ENCODE data around the gene HNRNPAB. TPM values are rescaled to one million over a fixed set of nuclear protein-coding genes. Genes with fewer than 3 reads are reported as not detected.

Gene HNRNPAB
- total RNA-seq, 1 donor from 2014 or later, result 281 TPM

- H3K27me3 Mint-ChIP-seq (ENCODE audit: unreplicated experiment), result peaks cover 5% of the 10 kb centered on the region
- H3K9me3 Mint-ChIP-seq (ENCODE audit: unreplicated experiment), result peaks cover 2% of the 10 kb centered on the region
- no peaks in the 10 kb centered on the region for H3K36me3 Mint-ChIP-seq (ENCODE audit: unreplicated experiment)
- DNase-seq, result no peak
- H3K4me3 Mint-ChIP-seq (ENCODE audit: unreplicated experiment), result no peak overlapping the region
- no peak for TF ChIP-seq CTCF (IDR thresholded peaks at IDR 0.05; ENCODE audit: partially characterized antibody, unreplicated experiment)
- H3K27ac Mint-ChIP-seq (ENCODE audit: unreplicated experiment), result no peak overlapping the region
- H3K4me1 Mint-ChIP-seq (ENCODE audit: low read depth, unreplicated experiment), result no peaks in the 10 kb centered on the region
Observed at GRCh38 chr5:178240766-178241165, 36.4 kb downstream of the HNRNPAB start.

DNA sequence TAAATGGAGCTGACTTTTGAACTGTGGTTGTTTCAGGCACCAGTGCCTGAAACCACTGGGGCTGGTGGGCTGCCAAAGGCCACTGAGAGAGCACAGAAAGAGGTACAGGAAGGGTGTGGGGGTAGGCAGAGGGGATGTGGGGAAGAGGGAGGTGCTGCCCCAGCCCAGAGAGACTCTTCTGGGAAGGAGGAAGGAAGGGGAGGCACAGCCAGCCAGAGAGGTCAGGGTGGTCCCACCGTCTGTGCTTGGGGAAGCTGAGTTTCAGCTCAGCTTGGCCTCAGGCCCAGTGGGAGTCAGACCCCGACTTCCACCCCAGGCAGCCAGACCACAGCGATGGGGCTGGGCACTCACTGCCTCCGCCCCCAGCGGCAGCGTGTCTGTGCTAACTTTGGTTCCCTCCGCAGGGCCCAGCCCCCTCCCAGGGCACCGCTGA, 36.9 kb downstream of the HNRNPAB start:
- Mint-ChIP-seq H3K4me1 (ENCODE audit: low read depth, unreplicated experiment) (no peaks in the 10 kb centered on the region), H3K27me3 (ENCODE audit: unreplicated experiment) (peaks cover 5% of the 10 kb centered on the region), H3K36me3 (ENCODE audit: unreplicated experiment) (no peaks in the 10 kb centered on the region), H3K4me3 (ENCODE audit: unreplicated experiment) (no peak overlapping the region), H3K27ac (ENCODE audit: unreplicated experiment) (no peak overlapping the region), H3K9me3 (ENCODE audit: unreplicated experiment) (peaks cover 2% of the 10 kb centered on the region)
- no peak for TF ChIP-seq CTCF (IDR thresholded peaks at IDR 0.05; ENCODE audit: partially characterized antibody, unreplicated experiment)
- no peak for DNase-seq

DNA sequence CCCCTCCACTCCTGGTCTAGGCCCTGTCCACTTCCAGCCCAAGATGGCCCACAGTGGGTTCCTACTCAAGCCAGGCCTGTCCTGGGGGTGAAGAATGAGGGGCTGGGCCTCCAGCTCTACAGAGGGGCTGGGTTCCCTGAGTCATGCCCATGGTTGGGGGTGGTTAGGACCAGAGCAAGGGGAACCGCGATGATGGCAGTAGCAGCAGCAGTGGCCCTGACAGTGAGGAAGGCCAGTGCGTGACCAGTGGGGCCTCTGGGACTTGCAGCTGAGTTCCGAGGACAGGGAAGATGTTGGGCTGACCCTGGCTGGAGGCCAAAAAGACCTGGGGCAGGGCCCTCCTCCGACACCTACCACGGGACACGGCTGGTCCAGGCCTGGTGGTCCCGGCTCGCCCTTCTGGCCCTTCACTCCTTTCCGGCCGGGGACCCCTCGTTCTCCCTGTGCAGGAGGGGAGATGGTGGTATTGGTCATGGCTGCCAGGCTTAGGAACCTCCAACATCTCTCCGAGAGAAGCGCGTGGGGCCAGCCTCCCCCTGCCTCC, 37.4 kb downstream of the HNRNPAB start:
- no peaks in the 10 kb centered on the region for H3K36me3 Mint-ChIP-seq (ENCODE audit: unreplicated experiment)
- H3K4me1 Mint-ChIP-seq (ENCODE audit: low read depth, unreplicated experiment), result no peaks in the 10 kb centered on the region
- H3K4me3 Mint-ChIP-seq (ENCODE audit: unreplicated experiment), result no peak overlapping the region
- H3K9me3 Mint-ChIP-seq (ENCODE audit: unreplicated experiment), result peaks cover 2% of the 10 kb centered on the region
- H3K27ac Mint-ChIP-seq (ENCODE audit: unreplicated experiment), result no peak overlapping the region
- no peak for TF ChIP-seq CTCF (IDR thresholded peaks at IDR 0.05; ENCODE audit: partially characterized antibody, unreplicated experiment)
- H3K27me3 Mint-ChIP-seq (ENCODE audit: unreplicated experiment), result peaks cover 5% of the 10 kb centered on the region
- DNase-seq, result no peak

- TF ChIP-seq CTCF (IDR thresholded peaks at IDR 0.05; ENCODE audit: partially characterized antibody, unreplicated experiment), result no peak
- no peak overlapping the region for H3K4me3 Mint-ChIP-seq (ENCODE audit: unreplicated experiment)
Observed at GRCh38 chr5:178242416-178242815, 38.1 kb downstream of the HNRNPAB start.

DNA sequence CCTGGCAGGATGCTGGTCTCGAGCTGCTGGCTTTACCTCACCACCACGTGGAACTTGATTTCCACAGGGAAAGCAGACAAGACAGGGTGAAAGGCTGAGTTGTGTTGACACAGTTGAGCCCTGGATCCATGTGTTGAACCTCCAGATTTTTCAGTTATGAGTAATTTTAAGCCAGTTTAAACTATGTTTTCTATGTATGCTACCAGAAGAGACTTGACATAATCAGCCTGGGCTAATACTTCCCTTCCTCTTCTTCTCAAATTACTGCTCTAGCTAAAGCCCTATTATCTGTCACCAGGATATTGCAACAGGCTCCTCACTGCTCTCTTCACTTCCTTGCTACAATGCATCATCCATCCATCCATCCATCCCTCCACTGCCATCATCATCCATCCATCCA, 40.2 kb downstream of the HNRNPAB start:
- H3K27ac Mint-ChIP-seq (ENCODE audit: unreplicated experiment), result no peak overlapping the region
- no peak for TF ChIP-seq CTCF (IDR thresholded peaks at IDR 0.05; ENCODE audit: partially characterized antibody, unreplicated experiment)
- no peak for DNase-seq
- H3K27me3 Mint-ChIP-seq (ENCODE audit: unreplicated experiment), result peaks cover 8% of the 10 kb centered on the region
- H3K4me3 Mint-ChIP-seq (ENCODE audit: unreplicated experiment), result no peak overlapping the region
- peaks cover 2% of the 10 kb centered on the region for H3K4me1 Mint-ChIP-seq (ENCODE audit: low read depth, unreplicated experiment)
- no peaks in the 10 kb centered on the region for H3K36me3 Mint-ChIP-seq (ENCODE audit: unreplicated experiment)
- peaks cover 2% of the 10 kb centered on the region for H3K9me3 Mint-ChIP-seq (ENCODE audit: unreplicated experiment)

More at GRCh38 chr5:178242416-178242815, 38.1 kb downstream of the HNRNPAB start:
- no peak for DNase-seq
- Mint-ChIP-seq H3K27ac (ENCODE audit: unreplicated experiment) (no peak overlapping the region), H3K4me1 (ENCODE audit: low read depth, unreplicated experiment) (no peaks in the 10 kb centered on the region), H3K36me3 (ENCODE audit: unreplicated experiment) (no peaks in the 10 kb centered on the region), H3K9me3 (ENCODE audit: unreplicated experiment) (peaks cover 2% of the 10 kb centered on the region), H3K27me3 (ENCODE audit: unreplicated experiment) (peaks cover 8% of the 10 kb centered on the region)

Measured in glutamatergic neuron (in vitro differentiated cells).